Spleen (tissue), 11 donors: ENCODE data around the gene AK1. TPM values are rescaled to one million over a fixed set of nuclear protein-coding genes. Genes with fewer than 3 reads are reported as not detected.

Experiments
- DNase-seq: peaks from one replicate; pipeline ENCODE4 v3.0.0-alpha.2; 2020
- H3K27ac ChIP-seq, 8 donors: fragments of 200-600 bp; sonication (generic) in 7 of 8; 1 replicate in 4 of 8; 2 replicates in 4 of 8; pipeline versions ENCODE4 v1.5.0 to v1.8.0; 2016 to 2021; ENCODE audit warnings: inconsistent platforms in 4 of 8, mild to moderate bottlenecking in 4 of 8, moderate library complexity in 1 of 8
- H3K27me3 ChIP-seq, 7 donors: fragments of 200-600 bp; sonication (generic) in 6 of 7; replicated peaks in 1 of 7; 1 replicate in 4 of 7; 2 replicates in 3 of 7; pipeline versions ENCODE4 v1.5.0 to v1.8.0; 2016 to 2021; ENCODE audit warnings: inconsistent platforms in 3 of 7, mild to moderate bottlenecking in 1 of 7
- H3K36me3 ChIP-seq, 6 donors: fragments of 200-600 bp; sonication (generic) in 5 of 6; 1 replicate in 4 of 6; 2 replicates in 2 of 6; pipeline versions ENCODE4 v1.5.0 to v1.8.0; 2016 to 2021; ENCODE audit warnings: inconsistent platforms in 2 of 6
- H3K4me1 ChIP-seq, 6 donors: fragments of 200-600 bp; sonication (generic) in 5 of 6; 1 replicate in 3 of 6; 2 replicates in 3 of 6; pipeline versions ENCODE4 v1.5.0 to v1.8.0; 2016 to 2021; ENCODE audit warnings: inconsistent platforms in 3 of 6
- H3K4me3 ChIP-seq, 8 donors: fragments of 200-600 bp; sonication (generic) in 7 of 8; 1 replicate in 4 of 8; 2 replicates in 4 of 8; pipeline versions ENCODE4 v1.5.0 to v1.8.0; 2016 to 2021; ENCODE audit warnings: inconsistent platforms in 4 of 8, mild to moderate bottlenecking in 4 of 8, moderate library complexity in 2 of 8
- H3K9me3 ChIP-seq, 8 donors: fragments of 200-600 bp; sonication (generic) in 7 of 8; 1 replicate in 4 of 8; 2 replicates in 4 of 8; pipeline versions ENCODE4 v1.5.0 to v1.8.0; 2016 to 2021; ENCODE audit warnings: inconsistent platforms in 4 of 8
- POLR2A ChIP-seq, 3 donors: fragments of 450-650 bp; IDR thresholded peaks; one replicate each; pipeline ENCODE4 v1.5.1; 2017; ENCODE audit warnings: antibody characterized with exemption in 3 of 3, mild to moderate bottlenecking in 1 of 3
- POLR2AphosphoS5 ChIP-seq, 3 donors: sonication (generic); formaldehyde crosslinking; IDR thresholded peaks; one replicate each; pipeline ENCODE4 v1.5.1; 2017; ENCODE audit warnings: antibody characterized with exemption in 3 of 3
- WGBS, 5 donors: extraction: QIAGEN DNeasy Blood & Tissue Kit in 3 of 5; methylation state at CpG; one replicate each; pipeline versions ENCODE4 v1.1.5 to v1.1.7; 2013 to 2018; 5-methylcytosine and 5-hydroxymethylcytosine counted together
- intact Hi-C: fragments of 100-400 bp; cut with DNase I; formaldehyde crosslinking; loops from one replicate; pipeline ENCODE4 v1.15.0; 2023; ENCODE audit warnings: low total_unique reads
- polyA plus RNA-seq, 3 donors: library from polyadenylated mRNA; stranded (reverse); fragments of 200-250 nt; gene quantifications; one replicate each; pipeline ENCODE4 v1.2.1, GENCODE V29; 2013
- total RNA-seq, 7 donors: library from RNA; depleted of rRNA in 3 of 7; stranded (reverse); fragments of >200 nt in 3 of 7; fragmentation: NEBNext Ultra II Directional in 4 of 7; extraction: Animal tissue kit (Norgen Biotek cat#: 25700) in 4 of 7; gene quantifications; one replicate each; pipeline versions ENCODE4 v1.1.0 to v1.2.1, GENCODE V29; 2016 to 2021
- TF ChIP-seq, protein P1 (sequence below), 11 experiments: fragments of 200-600 bp in 7 of 11; fragments of 450-650 bp in 4 of 11; sonication (generic) in 4 of 11; IDR thresholded peaks in 8 of 11; conservative IDR thresholded peaks in 3 of 11; 1 replicate in 7 of 11; 2 replicates in 4 of 11; pipeline versions ENCODE4 v1.4.0 to v1.8.0; 2016 to 2021; ENCODE audit warnings: antibody characterized with exemption in 11 of 11, inconsistent platforms in 4 of 11, mild to moderate bottlenecking in 1 of 11
- donor health status: healthy with polysubstance abuse.
- donor health status: DM: no; HTN: no; CAD: no; lungs with moderate emphysema.
- donor health status: DM: no; HTN: no; CAD: no.
- donor health status: Bipolar disorder and iron deficiency.
- donor health status: healthy.
- donor health status: DM: no; HTN: no; CAD: no.
- donor health status: DM: yes; HTN: yes; CAD: no.

The AK1 gene
- total and polyA plus RNA-seq, 10 donors: 41.3 to 97.9 (median 62.3) TPM

- Histone ChIP-seq H3K9me3 (peaks cover 0 to 7% (median 1%) of the 10 kb centered on the region in 8 donors), H3K4me1 (peaks cover 46 to 100% (median 85%) of the 10 kb centered on the region in 6 donors), H3K4me3 (peak overlapping the region in 7 of 8 donors; percentile 76 to 89 (median 82)), H3K27ac (peak overlapping the region; percentile 58 to 91 (median 86)), H3K36me3 (peaks cover 0 to 14% (median 0%) of the 10 kb centered on the region in 6 donors), H3K27me3 (no peaks in the 10 kb centered on the region)
- WGBS, 5 donors: 46 to 63% (median 58%) methylated on average over 11 of the region's 11 CpGs
- DNase-seq: no peak
- intact Hi-C loops: no loop called here
- TF ChIP-seq, protein P1, sequence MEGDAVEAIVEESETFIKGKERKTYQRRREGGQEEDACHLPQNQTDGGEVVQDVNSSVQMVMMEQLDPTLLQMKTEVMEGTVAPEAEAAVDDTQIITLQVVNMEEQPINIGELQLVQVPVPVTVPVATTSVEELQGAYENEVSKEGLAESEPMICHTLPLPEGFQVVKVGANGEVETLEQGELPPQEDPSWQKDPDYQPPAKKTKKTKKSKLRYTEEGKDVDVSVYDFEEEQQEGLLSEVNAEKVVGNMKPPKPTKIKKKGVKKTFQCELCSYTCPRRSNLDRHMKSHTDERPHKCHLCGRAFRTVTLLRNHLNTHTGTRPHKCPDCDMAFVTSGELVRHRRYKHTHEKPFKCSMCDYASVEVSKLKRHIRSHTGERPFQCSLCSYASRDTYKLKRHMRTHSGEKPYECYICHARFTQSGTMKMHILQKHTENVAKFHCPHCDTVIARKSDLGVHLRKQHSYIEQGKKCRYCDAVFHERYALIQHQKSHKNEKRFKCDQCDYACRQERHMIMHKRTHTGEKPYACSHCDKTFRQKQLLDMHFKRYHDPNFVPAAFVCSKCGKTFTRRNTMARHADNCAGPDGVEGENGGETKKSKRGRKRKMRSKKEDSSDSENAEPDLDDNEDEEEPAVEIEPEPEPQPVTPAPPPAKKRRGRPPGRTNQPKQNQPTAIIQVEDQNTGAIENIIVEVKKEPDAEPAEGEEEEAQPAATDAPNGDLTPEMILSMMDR (IDR thresholded peaks at IDR 0.05 in 8 of 11, conservative IDR thresholded peaks at IDR 0.05 in 3 of 11): no peak
These were observed 22.5 kb downstream of the AK1 start for GRCh38 chr9:127854960-127855359.

DNA sequence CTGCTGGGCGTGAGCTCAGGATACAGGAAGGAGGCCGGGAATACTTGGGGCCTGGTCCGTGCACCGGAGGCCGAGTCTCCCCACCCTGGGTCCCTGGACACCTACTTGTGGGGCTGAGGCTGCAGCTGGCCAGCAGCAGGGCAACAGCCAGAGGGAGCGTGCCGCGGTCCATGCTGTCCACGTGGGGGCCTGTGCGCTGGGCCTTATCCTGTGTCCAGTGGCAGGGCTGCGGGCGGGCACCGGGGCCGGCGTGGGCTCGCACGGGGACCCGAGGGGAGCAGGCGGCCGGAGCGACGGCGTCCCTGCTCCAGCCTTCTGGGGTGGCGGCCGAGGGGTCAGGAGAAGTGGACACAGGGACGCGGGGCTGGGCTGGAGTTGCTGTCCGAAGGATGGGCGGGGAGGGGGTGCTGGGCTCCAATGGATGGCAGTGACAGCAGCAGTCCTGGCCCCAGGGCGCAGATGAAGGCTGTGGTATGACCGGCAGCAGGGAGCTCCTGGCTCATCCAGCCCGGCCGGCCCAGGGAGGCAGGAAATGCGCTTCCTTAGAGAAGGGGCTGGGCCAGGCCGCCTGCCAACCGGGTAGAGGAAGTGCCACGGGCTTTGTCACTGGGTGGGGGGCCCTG lies 23.2 kb downstream of the AK1 start, which contains the start of gene ENG:
TSS of gene ENG (minus strand) at position 475 of the 623 bp plus-strand sequence. CDS start at position 172, 303 bp downstream.
- Histone ChIP-seq H3K4me1 (peaks cover 44 to 100% (median 85%) of the 10 kb centered on the region in 6 donors), H3K27ac (peak within 1 kb of the TSS; percentile 58 to 91 (median 86)), H3K27me3 (no peaks in the 10 kb centered on the region), H3K36me3 (peaks cover 0 to 21% (median 0%) of the 10 kb centered on the region in 6 donors), H3K4me3 (peak within 1 kb of the TSS; percentile 55 to 89 (median 81)), H3K9me3 (peaks cover 0 to 14% (median 8%) of the 10 kb centered on the region in 8 donors)
- intact Hi-C loops: no loop called here
- TF ChIP-seq, protein P1 (IDR thresholded peaks at IDR 0.05 in 8 of 11, conservative IDR thresholded peaks at IDR 0.05 in 3 of 11): peak in 2 of 11 experiments; percentile 5 to 15
- TF ChIP-seq POLR2AphosphoS5 (IDR thresholded peaks at IDR 0.05): peak; percentile 72 to 90 (median 89)
- peak in 1 of 3 donors; percentile 46 for TF ChIP-seq POLR2A (IDR thresholded peaks at IDR 0.05)
- DNase-seq: peak; percentile 89
- 4 to 8% (median 6%) methylated on average over 30 to 37 of the region's 37 CpGs for WGBS, 5 donors

DNA sequence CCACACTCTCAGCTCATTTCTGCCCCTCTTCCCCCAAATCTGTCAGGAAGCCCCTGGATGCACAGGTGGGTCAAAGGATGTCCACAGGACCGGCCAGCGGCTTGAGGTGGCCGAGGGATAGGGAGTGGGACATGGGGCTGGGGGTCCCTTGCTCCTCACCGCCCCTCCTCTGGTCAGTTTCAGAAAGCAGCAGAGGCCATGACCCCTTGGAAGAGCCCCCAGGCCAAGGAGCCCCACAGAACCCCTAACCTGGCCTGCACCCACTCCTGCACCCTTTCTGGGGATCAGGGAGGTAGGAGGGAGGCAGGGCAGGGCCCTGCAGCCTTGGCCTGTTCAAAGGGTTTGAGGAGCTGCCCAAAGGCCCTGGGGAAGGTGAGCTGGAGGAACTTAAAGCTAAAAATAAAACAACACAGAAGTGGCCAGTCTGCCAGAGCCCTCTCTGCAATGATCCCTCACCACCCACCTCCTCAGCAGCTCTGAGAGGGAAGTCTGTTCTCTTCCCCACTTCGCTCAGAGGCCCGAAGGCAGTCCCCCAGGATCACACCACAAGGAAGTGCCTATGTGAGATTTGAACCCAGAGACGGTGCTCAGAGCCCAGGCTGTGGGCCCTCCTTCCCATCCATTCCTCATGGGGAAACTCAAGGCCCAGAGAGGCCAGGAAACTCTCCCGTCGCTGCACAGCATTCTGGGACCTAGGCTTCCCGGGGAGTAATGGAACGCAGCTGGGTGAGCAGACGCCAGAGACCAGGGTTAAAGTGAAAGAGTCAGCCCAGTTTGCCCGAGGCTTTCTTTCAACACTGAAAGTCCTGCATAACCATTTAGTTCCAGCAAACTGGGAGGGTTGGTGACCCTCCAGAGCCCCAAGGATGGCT lies 23.9 kb downstream of the AK1 start:
- no peak for DNase-seq
- Histone ChIP-seq H3K36me3 (peaks cover 0 to 28% (median under 1%) of the 10 kb centered on the region in 6 donors), H3K27me3 (no peaks in the 10 kb centered on the region), H3K4me3 (peak overlapping the region; percentile 55 to 89 (median 81)), H3K27ac (peak overlapping the region; percentile 58 to 91 (median 86)), H3K9me3 (peaks cover 0 to 21% (median 15%) of the 10 kb centered on the region in 8 donors), H3K4me1 (peaks cover 37 to 100% (median 79%) of the 10 kb centered on the region in 6 donors)
- whole genome bisulfite sequencing, 5 donors: 19 to 34% (median 20%) methylated on average over 11 to 13 of the region's 13 CpGs
- intact Hi-C loops: no loop called here
- no peak for TF ChIP-seq POLR2AphosphoS5 (IDR thresholded peaks at IDR 0.05)
- TF ChIP-seq, protein P1 (IDR thresholded peaks at IDR 0.05 in 8 of 11, conservative IDR thresholded peaks at IDR 0.05 in 3 of 11): no peak
- no peak for TF ChIP-seq POLR2A (IDR thresholded peaks at IDR 0.05)
